HG03108 (cell line): ENCODE measurements around the gene NLRP3.
A peak's percentile ranks its signal among the peaks of the same experiment; 100 is the strongest.
"Not testable (repeated sequence)": the region's sequence is repeated elsewhere in the genome, so short reads cannot be mapped to it uniquely, and the experiment has no call there.

Experiments used
- ATAC-seq: cut with Tn5 transposase; IDR thresholded peaks from one replicate; pipeline ENCODE4 v1.9.1; 2021; ENCODE audit warnings: moderate library complexity; ENCODE audit not compliant: unreplicated experiment

Gene NLRP3

DNA sequence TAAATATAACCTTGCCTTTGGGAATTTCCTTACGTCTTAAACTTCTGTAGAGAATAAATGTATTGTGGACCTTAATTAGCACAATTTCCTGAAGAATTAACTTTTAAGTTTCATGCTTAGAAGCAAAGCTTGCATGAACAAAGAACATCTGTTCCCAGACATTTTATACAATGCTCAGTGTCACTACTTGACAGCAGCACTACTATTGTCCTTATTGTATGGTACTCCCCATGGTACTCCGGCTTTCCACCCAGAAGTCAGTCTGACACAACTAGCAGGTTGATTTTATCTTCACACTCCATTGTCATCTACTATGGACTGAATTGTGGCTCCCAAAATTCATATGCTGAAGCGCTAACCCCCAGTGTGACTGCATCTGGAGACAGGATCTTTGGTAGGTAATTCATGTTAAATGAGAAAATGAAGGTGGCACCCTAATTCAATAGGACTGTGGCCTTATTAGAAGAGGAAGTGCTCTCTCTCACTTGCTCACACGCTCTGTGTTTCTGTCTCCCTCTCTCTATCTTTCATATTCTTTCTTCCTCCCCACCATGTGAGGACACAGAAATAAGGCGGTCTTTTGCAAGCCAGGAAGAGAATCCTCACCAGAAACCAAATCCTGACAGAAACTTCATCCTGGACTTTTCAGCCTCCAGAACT lies 52.6 kb downstream of the NLRP3 start:
- ATAC-seq, result no peak

- no peak for ATAC-seq
These were observed 53.2 kb downstream of the NLRP3 start for GRCh38 chr1:247469141-247469535.

GRCh38 chr1:247470942-247471429 lies 55.0 kb downstream of the NLRP3 start:
- ATAC-seq, result not testable (repeated sequence)

GRCh38 chr1:247471445-247472016 lies 55.6 kb downstream of the NLRP3 start:
- ATAC-seq, result no peak

DNA sequence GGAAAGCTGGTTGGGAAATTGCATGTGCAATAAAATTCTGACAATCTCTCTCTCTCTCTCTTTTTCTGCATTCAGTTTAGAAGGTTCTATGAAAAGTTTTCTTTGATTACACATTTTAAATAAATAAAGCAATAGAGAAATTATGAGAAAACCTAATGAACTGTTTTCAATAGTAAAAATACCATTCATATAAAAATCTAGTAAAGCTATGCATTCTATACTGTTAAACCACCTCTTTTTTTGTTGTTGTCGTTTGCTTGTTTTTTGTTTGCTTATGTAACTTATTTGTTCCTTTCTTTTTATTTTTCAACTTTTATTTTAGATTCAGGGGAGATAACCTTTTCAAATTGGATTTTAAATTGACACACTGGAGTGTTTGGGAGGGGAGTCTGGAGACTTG lies 56.1 kb downstream of the NLRP3 start:
- no peak for ATAC-seq

DNA sequence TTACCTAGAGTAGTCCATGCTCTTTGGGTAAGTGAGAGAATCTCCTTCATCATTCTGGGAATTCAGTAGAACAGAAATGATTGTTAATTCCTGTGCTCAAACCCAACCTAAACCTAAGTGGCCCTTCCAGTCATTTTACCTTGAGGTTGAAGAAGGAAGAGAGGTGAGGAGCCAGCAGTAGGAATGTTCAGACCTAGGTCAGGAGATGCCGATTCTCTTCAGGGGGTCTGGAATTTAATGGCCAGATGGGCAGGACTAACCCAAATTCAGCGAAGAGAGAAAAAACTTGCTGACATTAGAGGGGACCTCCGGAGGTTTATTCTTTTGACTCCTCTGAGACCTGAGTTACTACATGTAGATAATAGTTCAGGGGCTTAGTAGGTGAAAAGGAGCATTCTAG lies 58.4 kb downstream of the NLRP3 start:
- ATAC-seq, result no peak

GRCh38 chr1:247475793-247476192 lies 59.8 kb downstream of the NLRP3 start:
- ATAC-seq, result no peak

GRCh38 chr1:247476328-247477058 lies 60.5 kb downstream of the NLRP3 start:
- ATAC-seq, result not testable (repeated sequence)

GRCh38 chr1:247482747-247483146 lies 66.8 kb downstream of the NLRP3 start:
- ATAC-seq, result no peak

DNA sequence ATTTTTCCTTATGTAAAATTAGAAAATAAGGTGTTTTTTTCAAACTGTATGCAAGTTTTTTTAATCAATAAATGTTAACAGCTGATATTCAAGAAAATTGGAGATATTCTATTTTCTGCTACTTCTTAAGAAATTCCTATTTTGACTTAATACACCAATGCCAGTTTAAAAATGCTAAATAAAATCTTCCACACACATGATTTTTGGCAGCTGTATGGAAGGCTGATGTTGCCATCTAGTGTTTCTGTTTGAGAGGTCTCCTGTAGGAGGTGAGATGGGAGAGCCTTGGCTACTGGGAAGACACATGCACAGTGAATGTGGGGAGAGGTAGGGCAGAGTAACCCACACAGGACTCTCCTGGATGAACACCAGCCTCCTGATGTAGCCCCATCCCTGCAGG lies 71.1 kb downstream of the NLRP3 start:
- ATAC-seq, result peak; percentile 69

- no peak for ATAC-seq
These were observed 75.4 kb downstream of the NLRP3 start for GRCh38 chr1:247491328-247491727.

GRCh38 chr1:247493106-247493505 lies 77.1 kb downstream of the NLRP3 start:
- ATAC-seq, result no peak

DNA sequence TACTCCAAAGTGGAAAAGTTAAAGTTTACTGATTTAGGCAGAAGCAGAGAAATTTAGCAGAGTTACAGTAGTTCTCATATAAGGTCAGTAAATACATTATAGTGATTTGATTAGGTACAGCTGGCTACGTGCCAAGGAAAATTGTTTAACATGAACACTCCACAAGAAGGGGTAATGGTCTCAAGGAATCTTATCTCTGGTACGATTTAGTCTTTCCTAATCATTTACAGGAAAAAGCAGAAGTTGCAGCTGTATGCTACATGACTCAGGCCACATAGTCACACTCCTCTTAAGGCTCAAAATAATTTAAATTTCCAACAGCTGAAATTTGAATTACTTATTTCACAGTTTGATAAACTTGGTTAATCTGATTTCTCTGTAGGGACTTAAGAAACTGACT lies 78.8 kb downstream of the NLRP3 start:
- ATAC-seq, result peak; percentile 70

GRCh38 chr1:247496581-247497285 lies 80.8 kb downstream of the NLRP3 start:
- no peak for ATAC-seq
